IPS-20b (cell line): ENCODE results near the gene SLC39A10.
A peak's percentile ranks its signal among the peaks of the same experiment; 100 is the strongest.
"Not testable (repeated sequence)": the region's sequence is repeated elsewhere in the genome, so short reads cannot be mapped to it uniquely, and the experiment has no call there.

Experiments used
- H3K27ac ChIP-seq: one replicate; pipeline ENCODE4 v1.5.1; 2013; ENCODE audit warnings: low read length
- H3K27me3 ChIP-seq: 2 replicates; pipeline ENCODE4 v1.6.1; 2013; ENCODE audit warnings: mild to moderate bottlenecking, low read length, inconsistent platforms; ENCODE audit not compliant: insufficient read depth
- H3K36me3 ChIP-seq: 2 replicates; pipeline ENCODE4 v1.6.1; 2013; ENCODE audit warnings: low read depth, mild to moderate bottlenecking, inconsistent platforms, low read length, moderate library complexity; ENCODE audit not compliant: insufficient read depth
- H3K4me1 ChIP-seq: 2 replicates; pipeline ENCODE4 v1.6.1; 2013; ENCODE audit warnings: mild to moderate bottlenecking, control low read depth, inconsistent platforms, low read length, moderate library complexity; ENCODE audit not compliant: insufficient read depth
- H3K4me3 ChIP-seq: 2 replicates; pipeline ENCODE4 v1.5.1; 2013; ENCODE audit warnings: mild to moderate bottlenecking, low read length, inconsistent platforms
- H3K9ac ChIP-seq: 2 replicates; pipeline ENCODE4 v1.6.1; 2013; ENCODE audit warnings: low read depth, mild to moderate bottlenecking, inconsistent platforms, low read length, moderate library complexity
- H3K9me3 ChIP-seq: 2 replicates; pipeline ENCODE4 v1.6.1; 2013; ENCODE audit warnings: mild to moderate bottlenecking, low read depth, low read length, inconsistent platforms; ENCODE audit not compliant: insufficient read depth

SLC39A10 gene

DNA sequence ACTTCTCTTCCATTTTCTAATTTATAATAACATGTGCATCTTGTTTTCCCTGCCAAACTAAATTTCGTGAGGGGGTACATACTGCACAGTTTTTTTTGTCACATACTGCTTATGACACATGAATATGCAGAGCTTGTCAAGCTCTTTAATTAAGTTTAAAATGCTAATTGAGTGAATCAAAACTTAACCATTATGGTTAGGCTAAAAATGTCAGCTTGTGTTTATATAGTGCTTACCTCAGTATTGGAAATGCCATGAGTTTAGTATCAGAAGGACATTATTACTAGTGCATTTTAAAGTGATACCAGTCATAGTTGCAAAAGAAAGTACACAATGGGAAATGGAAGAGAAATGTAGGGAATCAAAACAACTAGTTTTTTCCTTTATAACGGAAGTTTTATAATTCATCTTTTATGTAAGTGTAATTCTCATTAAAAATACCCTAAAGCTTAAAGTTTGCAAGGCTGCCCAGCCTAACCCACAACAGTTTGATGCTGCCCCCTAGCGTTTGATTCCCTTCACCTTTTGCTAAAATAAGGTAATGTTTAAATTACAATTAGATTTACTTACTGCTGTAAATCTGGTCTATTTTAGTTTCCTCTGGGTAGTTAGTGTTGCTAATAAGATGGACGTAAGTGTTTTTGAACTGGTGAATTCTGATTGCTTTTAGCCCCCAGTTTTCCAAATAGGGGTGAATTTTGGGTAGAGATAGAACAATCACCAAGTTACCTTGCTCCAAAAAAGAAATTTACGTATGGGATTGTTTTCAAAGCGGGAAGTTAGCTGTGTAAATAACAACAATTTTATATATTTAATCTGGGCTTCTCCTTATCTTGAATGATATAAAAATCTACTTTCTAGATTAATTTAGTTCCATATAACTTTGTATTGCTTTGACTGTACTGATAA lies 3.2 kb downstream of the SLC39A10 start:
- peak overlapping the region; percentile 75; the same call in 1 of the 2 replicates for H3K4me3 ChIP-seq
- no peaks in the 10 kb centered on the region for H3K9me3 ChIP-seq
- peaks cover 19% of the 10 kb centered on the region for H3K4me1 ChIP-seq
- H3K36me3 ChIP-seq = 0 out of 2 replicates have a peak, but pooled peaks cover 5% of the 10 kb centered on the region
- H3K27ac ChIP-seq = no peak overlapping the region
- H3K9ac ChIP-seq = no peak overlapping the region; the same call in 1 of the 2 replicates
- H3K27me3 ChIP-seq = no peaks in the 10 kb centered on the region

GRCh38 chr2:195662138-195662537 lies 5.1 kb downstream of the SLC39A10 start:
- Histone ChIP-seq H3K36me3 (0 out of 2 replicates have a peak, but pooled peaks cover 5% of the 10 kb centered on the region), H3K4me1 (peaks cover 22% of the 10 kb centered on the region), H3K27ac (no peak overlapping the region), H3K4me3 (no peak overlapping the region), H3K27me3 (no peaks in the 10 kb centered on the region), H3K9ac (no peak overlapping the region), H3K9me3 (no peaks in the 10 kb centered on the region)

- no peak overlapping the region for H3K9ac ChIP-seq
- 0 out of 2 replicates have a peak, but pooled peaks cover 5% of the 10 kb centered on the region for H3K36me3 ChIP-seq
- peaks cover 22% of the 10 kb centered on the region for H3K4me1 ChIP-seq
- H3K4me3 ChIP-seq = no peak overlapping the region
- H3K9me3 ChIP-seq = no peaks in the 10 kb centered on the region
- H3K27ac ChIP-seq = no peak overlapping the region
- no peaks in the 10 kb centered on the region for H3K27me3 ChIP-seq
These were observed 6.0 kb downstream of the SLC39A10 start for GRCh38 chr2:195663007-195663406.

DNA sequence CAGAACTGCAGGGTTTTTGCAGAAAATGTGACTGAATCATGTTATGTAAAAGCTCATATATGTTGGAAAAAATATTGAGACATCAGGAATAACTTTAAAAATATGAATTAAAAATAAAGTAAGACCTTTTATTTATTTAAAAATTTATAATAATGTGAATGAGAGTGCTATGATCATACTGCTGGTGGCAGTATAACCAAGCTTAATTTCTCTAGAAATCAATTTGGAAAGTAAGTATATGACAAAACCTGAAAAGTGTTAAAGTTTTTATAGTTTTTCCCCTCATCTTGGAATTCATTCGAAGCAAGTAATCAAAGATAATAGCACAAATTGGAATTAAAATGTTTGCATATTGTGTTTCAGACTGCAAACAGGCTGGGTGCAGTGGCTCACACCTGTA lies 7.5 kb downstream of the SLC39A10 start:
- H3K9ac ChIP-seq = no peak overlapping the region
- no peak overlapping the region for H3K27ac ChIP-seq
- peaks cover 11% of the 10 kb centered on the region for H3K4me1 ChIP-seq
- H3K27me3 ChIP-seq = no peaks in the 10 kb centered on the region
- H3K9me3 ChIP-seq = no peaks in the 10 kb centered on the region
- H3K4me3 ChIP-seq = no peak overlapping the region
- H3K36me3 ChIP-seq = 0 out of 2 replicates have a peak, but pooled peaks cover 5% of the 10 kb centered on the region

DNA sequence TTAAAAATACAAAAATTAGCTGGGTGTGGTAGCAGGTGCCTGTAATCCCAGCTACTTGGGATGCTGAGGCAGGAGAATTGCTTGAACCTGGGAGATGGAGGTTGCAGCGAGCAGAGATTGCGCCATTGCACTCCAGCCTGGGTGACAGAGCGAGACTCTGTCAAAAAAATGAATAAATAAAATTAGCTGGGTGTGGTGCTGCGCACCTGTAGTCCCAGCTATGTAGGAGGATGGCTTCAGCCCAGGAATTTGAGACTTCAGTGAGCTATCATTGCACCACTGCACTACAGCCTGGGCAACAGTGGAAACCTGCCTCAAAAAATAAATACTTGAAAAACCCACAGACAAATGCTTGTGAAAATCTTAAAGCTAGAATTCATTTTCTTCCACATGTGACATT lies 8.1 kb downstream of the SLC39A10 start:
- H3K9ac ChIP-seq, H3K36me3 ChIP-seq, H3K27me3 ChIP-seq, H3K4me3 ChIP-seq, H3K9me3 ChIP-seq, H3K27ac ChIP-seq: not testable (repeated sequence)
- H3K4me1 ChIP-seq = peaks cover 11% of the 10 kb centered on the region

DNA sequence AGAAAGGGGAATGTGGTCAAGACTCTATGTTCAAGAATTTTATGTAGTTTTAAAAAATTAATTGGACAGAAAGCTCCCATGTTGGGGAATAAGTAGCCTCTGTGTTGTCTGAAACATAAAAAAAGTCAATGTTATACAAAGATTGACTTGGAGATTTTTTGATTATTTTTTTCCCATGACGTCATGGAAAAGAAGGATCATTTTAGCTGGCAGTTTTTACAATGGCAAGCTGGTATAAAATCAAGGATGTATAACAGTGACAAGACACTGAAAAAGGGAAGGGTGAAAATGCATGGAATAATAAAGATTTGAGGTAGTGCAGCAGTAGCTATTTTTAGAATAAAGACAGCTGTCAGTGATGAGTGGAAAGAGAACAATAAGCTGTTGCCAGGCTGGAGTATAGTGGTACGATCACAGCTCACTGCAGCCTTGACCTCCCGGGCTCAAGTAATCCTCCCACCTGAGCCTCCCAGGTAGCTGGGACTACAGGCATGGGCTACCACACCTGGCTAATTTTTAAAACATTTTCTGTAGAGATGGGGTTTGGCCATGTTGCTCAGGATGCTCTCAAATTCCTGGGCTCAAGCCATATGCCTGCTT lies 9.2 kb downstream of the SLC39A10 start:
- Histone ChIP-seq H3K27me3 (no peaks in the 10 kb centered on the region), H3K36me3 (peaks cover 9% of the 10 kb centered on the region; the same call in 1 of the 2 replicates), H3K4me1 (peaks cover 11% of the 10 kb centered on the region), H3K9ac (no peak overlapping the region), H3K27ac (no peak overlapping the region), H3K4me3 (no peak overlapping the region), H3K9me3 (no peaks in the 10 kb centered on the region)

GRCh38 chr2:195667974-195668373 lies 10.9 kb downstream of the SLC39A10 start:
- H3K4me3 ChIP-seq = no peak overlapping the region
- H3K4me1 ChIP-seq = peaks cover 9% of the 10 kb centered on the region
- H3K27me3 ChIP-seq = no peaks in the 10 kb centered on the region
- no peaks in the 10 kb centered on the region for H3K9me3 ChIP-seq
- H3K27ac ChIP-seq = no peak overlapping the region
- peaks cover 8% of the 10 kb centered on the region; the same call in 1 of the 2 replicates for H3K36me3 ChIP-seq
- H3K9ac ChIP-seq = no peak overlapping the region

DNA sequence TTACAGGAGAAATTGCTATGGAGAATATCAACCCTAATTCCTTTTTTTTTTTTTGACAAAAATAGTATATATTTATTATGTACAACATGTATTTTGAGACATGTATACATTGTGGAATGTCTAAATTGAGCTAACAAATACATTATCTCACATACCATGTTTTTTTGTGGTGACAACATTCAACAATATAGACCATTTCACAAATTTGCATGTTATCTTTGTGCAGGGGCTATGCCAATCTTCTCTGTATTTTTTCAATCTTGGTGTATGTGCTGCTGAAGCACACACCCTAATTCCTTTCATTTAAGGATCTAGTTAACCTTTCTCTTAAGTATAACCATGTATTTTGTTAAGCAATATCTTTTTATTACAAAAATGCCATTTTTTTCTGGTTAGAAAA lies 13.2 kb downstream of the SLC39A10 start:
- H3K36me3 ChIP-seq = peaks cover 15% of the 10 kb centered on the region; the same call in 1 of the 2 replicates
- H3K27ac ChIP-seq = no peak overlapping the region

GRCh38 chr2:195671563-195671962 lies 14.5 kb downstream of the SLC39A10 start:
- no peak overlapping the region for H3K27ac ChIP-seq
- no peaks in the 10 kb centered on the region for H3K9me3 ChIP-seq
- no peaks in the 10 kb centered on the region for H3K27me3 ChIP-seq
- H3K4me3 ChIP-seq = no peak overlapping the region
- peaks cover 15% of the 10 kb centered on the region; the same call in 1 of the 2 replicates for H3K36me3 ChIP-seq
- H3K9ac ChIP-seq = no peak overlapping the region
- H3K4me1 ChIP-seq = no peaks in the 10 kb centered on the region; the same call in 1 of the 2 replicates

More for the DNA sequence above, 13.2 kb downstream of the SLC39A10 start:
- H3K9ac ChIP-seq = no peak overlapping the region
- no peak overlapping the region for H3K4me3 ChIP-seq
- peaks cover 8% of the 10 kb centered on the region; the same call in 1 of the 2 replicates for H3K4me1 ChIP-seq
- H3K9me3 ChIP-seq = no peaks in the 10 kb centered on the region
- no peaks in the 10 kb centered on the region for H3K27me3 ChIP-seq

DNA sequence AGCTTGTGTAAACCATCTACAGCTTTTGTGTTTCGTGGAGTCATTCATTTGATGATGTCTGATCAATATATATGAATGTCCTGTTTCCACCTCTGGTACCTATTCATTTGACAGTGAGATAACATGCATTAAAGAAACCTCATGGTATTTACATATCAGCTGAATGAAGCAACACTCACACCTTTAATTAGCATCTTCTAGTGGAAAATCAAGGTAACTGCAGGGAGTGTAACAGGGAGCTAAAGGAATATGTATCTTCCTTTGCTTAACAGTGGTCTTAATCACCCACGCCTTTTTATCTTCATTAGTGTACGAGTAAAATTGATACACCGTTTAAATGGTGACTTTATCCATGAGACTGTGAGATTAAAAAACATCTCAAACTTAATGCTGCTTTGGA lies 15.6 kb downstream of the SLC39A10 start:
- Histone ChIP-seq H3K27ac (no peak overlapping the region), H3K4me1 (no peaks in the 10 kb centered on the region), H3K36me3 (peaks cover 15% of the 10 kb centered on the region; the same call in 1 of the 2 replicates), H3K4me3 (no peak overlapping the region), H3K9me3 (no peaks in the 10 kb centered on the region), H3K9ac (no peak overlapping the region), H3K27me3 (no peaks in the 10 kb centered on the region)

DNA sequence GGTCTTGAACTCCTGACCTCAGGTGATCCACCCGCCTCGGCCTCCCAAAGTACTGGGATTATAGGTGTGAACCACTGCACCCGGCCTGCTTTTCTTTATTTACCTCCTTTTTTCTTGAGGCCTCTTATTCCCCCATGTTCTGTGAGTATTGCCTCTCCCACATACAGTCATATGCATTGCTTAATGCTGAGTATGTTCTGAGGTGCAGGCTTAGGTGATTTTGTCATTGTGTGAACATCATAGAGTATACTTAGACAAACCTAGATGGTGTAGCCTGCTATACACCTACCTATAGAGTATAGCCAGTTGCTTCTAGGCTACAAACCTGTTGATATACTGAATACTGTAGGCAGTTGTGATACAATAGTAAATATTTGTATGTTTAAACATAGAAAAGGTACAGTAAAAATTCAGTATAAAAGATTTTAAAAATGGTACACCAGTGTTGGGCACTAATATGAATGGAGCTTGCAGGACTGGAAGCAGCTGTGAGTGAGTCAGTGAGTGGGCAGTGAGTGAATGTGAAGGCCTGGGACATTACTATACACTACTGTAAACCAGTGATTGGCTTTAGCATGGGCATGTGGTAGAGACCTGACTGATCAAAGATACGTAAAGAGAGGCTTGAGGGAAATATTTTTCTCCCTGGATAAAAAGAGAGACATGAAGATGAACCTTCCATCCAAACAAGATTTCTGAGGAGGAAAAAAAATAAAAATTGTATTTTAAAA lies 17.6 kb downstream of the SLC39A10 start:
- Histone ChIP-seq H3K9ac (no peak overlapping the region), H3K27me3 (no peaks in the 10 kb centered on the region), H3K9me3 (no peaks in the 10 kb centered on the region), H3K36me3 (peaks cover 23% of the 10 kb centered on the region; the same call in 1 of the 2 replicates), H3K27ac (no peak overlapping the region), H3K4me1 (no peaks in the 10 kb centered on the region), H3K4me3 (no peak overlapping the region)
